NCI-H187 treated with DMSO at 0.1 percent for 48 hours (cell line): ENCODE results near the gene MRPL42.

Source experiments
- DNase-seq: peaks from one replicate; lab custom pipeline; 2025; lab: John Stamatoyannopoulos, UW

MRPL42 gene

GRCh38 chr12:93500201-93500600, 32.9 kb downstream of the MRPL42 start:
- DNase-seq = no peak

DNA sequence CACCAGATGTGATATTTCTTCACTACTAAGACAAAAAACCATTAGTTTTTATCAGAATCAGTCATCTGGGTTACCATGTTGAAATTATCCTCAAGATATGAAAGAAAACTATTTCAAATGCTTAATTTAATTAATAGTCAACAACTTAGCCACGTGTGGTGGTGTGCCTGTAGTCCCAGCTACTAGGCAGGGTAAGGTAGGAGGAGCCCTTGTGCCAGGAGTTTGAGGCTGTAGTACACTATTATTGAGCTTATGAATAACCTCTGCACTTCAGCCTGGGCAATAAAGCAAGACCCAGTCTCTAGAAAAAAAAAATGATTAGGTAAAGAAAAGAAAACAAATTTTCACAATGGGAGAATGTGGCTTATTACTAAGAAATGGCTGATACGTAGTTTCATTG, 33.4 kb downstream of the MRPL42 start:
- no peak for DNase-seq

DNA sequence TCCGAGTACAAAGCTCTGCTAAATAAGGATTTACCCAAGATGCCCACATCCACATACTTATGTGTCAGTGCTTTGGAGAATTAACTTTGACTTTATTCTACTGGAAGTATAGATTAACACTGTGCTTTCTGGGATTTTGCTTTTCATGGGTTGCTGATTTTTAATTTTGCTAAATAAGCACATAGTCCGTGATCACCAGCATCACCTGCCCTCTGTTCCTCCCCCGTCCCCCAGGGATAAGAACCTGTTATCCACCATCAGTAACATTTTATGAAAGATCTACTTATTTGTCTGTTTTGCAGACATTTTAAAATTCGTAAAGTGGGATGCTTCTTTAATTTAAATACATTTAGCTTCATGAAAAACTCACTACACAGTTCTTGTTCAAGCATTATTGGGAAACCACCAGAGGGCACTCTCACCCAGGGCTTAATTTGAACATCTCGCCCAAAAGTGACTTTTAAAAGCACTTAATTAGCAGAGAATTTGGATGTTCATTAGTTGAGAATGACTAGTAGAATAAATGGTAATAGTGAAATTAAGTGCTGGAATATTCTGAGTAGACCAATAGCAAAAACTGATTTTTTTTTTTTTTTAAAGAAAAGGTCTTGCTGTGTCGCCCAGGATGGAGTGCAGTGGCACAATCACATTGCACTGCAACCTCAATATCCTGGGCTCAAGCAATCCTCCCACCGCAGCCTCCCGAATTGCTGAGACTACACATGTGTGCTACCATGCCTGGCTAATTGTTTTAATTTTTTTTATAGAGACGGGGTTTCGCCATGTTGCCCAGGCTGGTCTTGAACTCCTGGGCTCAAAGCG, 35.7 kb downstream of the MRPL42 start:
- no peak for DNase-seq

GRCh38 chr12:93507165-93507564, 39.9 kb downstream of the MRPL42 start:
- no peak for DNase-seq

- DNase-seq = no peak
Measured at GRCh38 chr12:93509506-93509905, 42.2 kb downstream of the MRPL42 start.

GRCh38 chr12:93514853-93515252, 47.5 kb downstream of the MRPL42 start:
- DNase-seq = no peak

GRCh38 chr12:93518725-93519124, 51.4 kb downstream of the MRPL42 start:
- DNase-seq = no peak

GRCh38 chr12:93519859-93520258, 52.5 kb downstream of the MRPL42 start:
- no peak for DNase-seq

- no peak for DNase-seq
Measured at GRCh38 chr12:93520454-93520853, 53.1 kb downstream of the MRPL42 start.

DNA sequence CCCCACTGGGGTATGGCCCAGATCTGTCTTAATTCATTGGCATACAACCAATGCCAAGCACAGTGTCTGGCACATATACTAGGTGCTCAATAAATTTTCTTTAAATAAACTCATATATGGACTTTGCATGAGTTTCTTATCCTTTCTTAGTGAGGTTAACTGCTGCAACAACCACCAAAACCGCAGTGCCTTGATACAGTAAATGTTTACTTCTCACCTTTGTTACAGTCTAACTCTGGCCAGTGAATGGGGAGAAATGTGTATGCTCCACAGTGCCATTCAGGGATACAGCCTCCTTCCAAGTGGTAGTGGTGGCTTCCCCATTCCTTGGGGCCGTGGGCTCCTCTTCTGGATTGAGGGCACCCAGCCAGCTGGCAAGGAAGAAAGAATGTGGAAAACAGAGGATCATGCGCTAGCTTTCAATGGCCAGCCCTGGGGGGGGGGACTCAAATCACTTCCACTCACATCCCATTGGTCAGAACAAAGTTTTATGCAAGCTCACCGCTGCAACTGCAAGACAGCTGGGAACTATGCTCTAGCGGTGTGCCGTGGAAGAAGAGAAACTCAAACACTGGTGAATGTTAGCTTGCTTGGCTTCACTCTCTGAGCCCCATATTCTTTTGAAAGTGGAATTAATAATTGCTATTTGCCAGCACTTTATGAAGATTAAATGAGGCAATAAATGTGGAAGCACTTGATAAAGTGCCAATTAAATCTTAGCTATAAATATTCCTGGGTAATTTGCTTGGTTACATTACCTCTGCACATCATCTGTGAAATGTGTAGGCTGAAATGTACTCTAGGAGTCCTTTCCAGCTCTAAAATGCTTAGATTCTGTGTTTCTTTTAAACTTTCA, 54.1 kb downstream of the MRPL42 start:
- no peak for DNase-seq

DNA sequence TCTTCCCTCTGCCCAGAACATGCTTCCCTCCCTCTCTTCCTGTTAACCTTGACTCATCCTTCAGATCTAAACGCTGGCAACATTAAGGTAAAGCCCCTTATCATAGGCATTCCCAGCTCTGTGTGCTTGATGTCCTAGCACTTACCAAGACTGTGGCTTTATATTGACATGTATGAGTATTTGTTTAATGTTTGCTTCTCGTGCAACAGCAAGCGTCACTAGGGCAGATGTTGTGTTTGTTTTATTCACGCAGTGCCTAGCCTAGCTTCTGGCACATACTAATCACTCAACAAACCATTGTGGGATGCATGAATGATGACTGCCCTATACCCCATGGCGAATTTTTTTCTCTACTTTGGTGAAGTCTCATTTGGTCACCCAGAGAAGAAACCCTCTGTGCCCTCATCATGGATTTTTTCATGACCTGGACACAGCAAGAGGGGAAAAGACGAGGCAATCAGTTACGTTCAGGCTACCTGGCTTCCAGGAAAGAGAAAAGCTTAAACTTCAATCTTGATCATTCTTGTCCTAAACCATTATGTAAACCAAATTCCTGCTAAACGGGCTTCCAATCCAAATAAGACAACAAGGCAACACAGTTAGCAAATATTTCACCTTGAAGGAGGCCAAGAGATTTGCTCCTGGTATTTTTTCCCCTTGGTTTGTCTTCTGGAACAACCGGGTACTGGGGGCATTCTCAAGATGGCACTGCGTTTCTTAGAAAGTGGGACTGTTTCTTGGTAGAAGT, 57.2 kb downstream of the MRPL42 start:
- DNase-seq = no peak

DNA sequence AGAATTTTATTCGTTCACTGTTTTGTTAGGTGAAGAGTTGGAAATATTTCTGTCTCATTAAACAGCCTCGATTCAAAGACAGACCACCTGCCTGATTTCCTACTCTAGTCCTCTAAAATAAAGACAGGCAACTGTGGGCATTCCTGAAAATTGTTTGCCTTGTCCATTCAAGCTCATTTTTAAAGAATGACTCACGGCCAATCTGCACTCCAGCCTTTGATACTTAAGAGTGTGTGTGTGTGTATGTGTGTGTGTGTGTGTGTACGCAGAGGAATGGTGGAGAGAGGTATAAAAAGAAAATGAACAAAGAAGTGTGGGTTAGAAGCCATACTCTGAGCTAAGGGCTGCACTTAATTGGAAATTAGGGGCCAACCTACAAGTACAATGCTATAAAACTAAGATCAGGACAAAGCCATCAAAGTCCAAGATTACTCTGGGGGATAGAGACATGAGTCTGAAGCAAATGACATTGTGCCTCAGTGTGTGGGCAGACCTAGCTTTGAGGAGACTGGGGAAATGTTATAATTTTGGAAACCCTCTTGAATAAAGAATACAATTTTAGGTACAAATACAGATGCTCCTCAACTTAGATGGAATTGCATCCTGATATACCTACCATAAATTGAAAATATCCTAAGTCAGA, 59.6 kb downstream of the MRPL42 start:
- DNase-seq = no peak

GRCh38 chr12:93530358-93530757, 63.0 kb downstream of the MRPL42 start:
- no peak for DNase-seq

- DNase-seq = no peak
Measured at GRCh38 chr12:93533310-93533709, 66.0 kb downstream of the MRPL42 start.

- DNase-seq = no peak
Measured at GRCh38 chr12:93536111-93536765, 68.9 kb downstream of the MRPL42 start.

- DNase-seq = no peak
Measured at GRCh38 chr12:93536766-93537488, 69.6 kb downstream of the MRPL42 start.

DNA sequence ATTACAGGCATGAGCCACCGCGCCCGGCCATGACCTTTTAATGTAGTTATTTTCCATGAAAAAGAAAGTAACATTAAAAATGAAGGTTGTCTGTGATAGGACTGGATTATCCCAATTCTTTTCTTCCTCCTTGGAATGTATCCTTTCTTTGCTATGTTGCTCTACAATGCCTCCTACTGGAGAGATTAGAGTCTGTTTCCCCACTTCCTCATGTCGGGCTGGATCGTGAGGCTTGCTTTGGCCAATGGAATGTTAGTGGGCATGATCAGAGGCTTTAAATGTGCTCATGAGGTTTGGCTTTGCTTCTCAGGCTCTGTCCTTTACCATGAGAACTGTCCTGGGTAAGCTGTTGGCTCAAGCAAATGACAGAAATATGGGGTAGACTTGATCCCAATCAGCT, 70.5 kb downstream of the MRPL42 start:
- DNase-seq = no peak

DNA sequence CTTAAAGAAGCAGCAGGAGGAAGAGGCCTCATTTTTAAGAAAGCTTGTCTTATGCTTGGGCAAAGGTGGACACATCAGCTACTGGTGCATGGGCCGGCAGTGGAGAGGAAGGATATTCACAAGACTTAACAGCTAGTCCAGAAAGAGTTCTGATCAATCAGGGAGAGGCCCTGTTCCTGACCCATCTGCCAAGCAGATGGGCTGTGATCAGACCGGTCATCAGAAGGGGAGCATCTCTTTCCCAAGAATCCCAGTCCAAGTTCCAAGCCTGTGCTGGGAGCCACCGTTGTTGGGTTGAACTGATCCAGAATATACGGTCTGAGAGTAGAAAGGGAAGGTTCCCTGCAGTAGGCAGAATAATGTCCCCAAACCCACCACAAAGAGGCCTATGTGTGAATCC, 72.5 kb downstream of the MRPL42 start:
- no peak for DNase-seq

GRCh38 chr12:93540466-93540865, 73.2 kb downstream of the MRPL42 start:
- DNase-seq = no peak

DNA sequence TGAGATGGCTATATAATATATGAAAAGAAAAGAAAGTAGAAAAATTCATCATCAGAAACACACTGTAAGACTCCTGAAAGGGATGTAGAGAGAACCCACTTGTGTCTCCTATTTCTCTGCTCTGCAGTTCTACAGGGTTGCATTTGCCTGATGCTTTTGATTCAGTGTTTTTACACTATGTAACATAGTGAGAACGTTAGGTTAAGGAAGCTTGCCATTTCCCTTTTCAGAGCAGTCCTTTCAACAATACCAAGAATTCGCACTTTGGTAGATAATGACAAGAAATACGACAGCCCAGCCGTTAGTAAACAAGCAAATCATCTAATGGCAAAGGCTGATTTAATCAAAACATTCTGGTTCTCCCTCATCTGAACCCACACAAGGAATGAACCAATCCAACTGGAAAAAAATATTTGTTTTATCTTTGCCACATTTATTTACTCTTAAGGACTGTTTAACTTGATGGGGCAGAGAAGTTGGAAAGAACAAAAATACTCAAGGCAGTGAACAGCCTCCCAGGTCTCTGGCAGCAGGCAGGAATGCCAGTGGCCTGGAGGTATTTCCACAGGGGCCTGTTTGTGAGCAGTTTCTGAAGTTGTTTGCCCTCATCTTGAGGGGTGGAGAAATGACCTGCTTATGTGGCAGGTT, 74.4 kb downstream of the MRPL42 start:
- no peak for DNase-seq
